ENCODE measurements around the gene SNRNP70. TPM values are rescaled to one million over a fixed set of nuclear protein-coding genes. Genes with fewer than 3 reads are reported as not detected.
A peak's percentile ranks its signal among the peaks of the same experiment; 100 is the strongest.
"Not testable (repeated sequence)": the region's sequence is repeated elsewhere in the genome, so short reads cannot be mapped to it uniquely, and the experiment has no call there.

The SNRNP70 gene
- total RNA-seq, 1 donor from 2014 or later = 110 TPM

DNA sequence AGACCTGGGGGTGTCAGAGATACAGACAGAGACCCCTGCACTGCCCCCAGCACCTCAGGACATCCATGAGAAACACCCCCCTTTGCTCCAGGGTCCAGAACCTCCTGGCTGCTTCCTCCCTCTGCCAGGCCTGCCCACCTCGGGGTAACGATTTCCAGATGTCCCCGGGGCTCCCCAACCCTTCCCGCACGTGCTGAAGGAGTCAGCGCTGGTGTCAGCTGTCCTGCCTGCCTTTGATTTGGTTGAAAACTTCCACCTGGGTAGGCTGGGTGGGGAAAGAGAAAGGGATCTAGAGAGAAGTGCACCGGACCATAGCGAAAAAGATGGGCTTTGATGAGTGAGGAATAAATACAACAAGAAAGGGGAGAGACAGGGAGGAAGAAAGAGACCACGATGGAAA is 26.2 kb upstream of the SNRNP70 start:
- DNase-seq (ENCODE audit: missing footprints) (no peak), ATAC-seq (no peak)
- intact Hi-C loops (cut with DNase I) = no loop called here

DNA sequence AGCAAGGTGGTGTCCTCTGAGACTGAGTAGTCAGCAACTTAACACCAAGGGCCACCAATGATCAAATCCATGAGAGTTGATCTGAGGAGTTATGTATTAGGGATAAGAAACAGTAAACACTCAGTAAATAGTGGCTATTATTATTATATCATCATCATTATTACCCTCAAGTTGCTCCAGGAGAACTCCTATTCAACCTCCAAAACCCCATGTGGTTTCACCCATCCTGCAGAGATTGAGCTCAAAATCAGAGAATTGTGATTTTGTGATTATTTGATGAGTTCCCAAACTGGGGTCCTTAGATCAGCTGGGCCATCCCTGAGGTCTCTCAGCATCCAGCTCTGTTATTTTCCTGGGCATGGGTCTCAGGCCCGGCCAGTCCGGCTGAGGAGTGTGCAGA is 24.3 kb upstream of the SNRNP70 start:
- DNase-seq (ENCODE audit: missing footprints) (no peak), ATAC-seq (no peak)
- intact Hi-C loops (cut with DNase I) = no loop called here

DNA sequence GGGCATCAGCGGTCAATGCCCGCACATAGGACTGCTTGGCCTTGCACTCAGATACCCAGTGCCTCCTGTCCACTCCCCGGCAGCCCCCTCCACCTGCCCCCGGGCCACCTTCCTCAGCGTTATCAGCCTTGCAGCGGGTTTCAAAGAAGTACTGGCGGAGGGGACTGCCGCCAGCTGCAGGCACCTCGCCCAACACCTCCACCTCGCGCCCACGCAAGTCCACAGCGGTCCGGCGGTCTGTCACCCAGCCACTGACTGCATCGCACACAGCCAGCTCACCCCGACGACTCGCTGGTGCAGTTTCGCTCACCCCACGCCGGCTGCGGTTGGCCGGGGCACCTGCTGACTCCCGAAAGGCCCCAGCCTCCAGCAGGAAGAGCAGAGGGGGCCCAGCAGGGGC is 23.8 kb upstream of the SNRNP70 start:
- no peak for DNase-seq (ENCODE audit: missing footprints)
- intact Hi-C loops (cut with DNase I) = no loop called here
- no peak for ATAC-seq

DNA sequence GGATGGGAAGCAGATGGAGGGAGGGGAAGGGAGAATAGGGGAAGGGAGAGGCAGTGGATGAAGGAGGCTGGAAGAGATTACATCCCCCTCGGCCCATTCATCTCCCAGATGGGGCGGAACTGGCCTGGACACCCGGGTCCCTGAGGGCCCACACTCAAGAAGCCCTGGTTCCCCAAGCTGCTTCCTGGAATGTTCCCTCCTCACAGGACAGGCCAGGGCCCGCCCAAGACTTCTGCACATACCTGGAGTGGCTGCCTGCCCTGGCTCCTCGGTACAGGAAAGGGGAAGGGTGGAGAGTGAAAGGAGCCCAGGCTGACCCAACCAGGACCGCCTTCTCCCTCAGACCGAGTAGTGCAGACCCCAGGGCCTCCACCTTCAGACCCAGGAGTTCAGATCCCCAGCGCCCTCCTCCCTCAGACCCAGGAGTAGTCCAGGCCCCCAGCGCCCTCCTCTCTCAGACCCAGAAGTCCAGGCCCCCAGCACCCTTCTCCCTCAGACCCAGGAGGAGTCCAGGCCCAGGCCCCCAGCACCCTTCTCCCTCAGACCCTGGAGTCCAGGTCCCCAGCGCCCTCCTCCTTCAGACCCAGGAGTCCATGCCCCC is 21.1 kb upstream of the SNRNP70 start:
- ATAC-seq (no peak), DNase-seq (ENCODE audit: missing footprints) (no peak)
- intact Hi-C loops (cut with DNase I) = no loop called here

GRCh38 chr19:49064768-49065611 is 20.3 kb upstream of the SNRNP70 start, which contains the start of gene NTF4:
NTF4 (minus strand) TSS chr19:49064818; CDS start chr19:49061997, 2,821 bp downstream.
- peak; percentile 20 for ATAC-seq

DNA sequence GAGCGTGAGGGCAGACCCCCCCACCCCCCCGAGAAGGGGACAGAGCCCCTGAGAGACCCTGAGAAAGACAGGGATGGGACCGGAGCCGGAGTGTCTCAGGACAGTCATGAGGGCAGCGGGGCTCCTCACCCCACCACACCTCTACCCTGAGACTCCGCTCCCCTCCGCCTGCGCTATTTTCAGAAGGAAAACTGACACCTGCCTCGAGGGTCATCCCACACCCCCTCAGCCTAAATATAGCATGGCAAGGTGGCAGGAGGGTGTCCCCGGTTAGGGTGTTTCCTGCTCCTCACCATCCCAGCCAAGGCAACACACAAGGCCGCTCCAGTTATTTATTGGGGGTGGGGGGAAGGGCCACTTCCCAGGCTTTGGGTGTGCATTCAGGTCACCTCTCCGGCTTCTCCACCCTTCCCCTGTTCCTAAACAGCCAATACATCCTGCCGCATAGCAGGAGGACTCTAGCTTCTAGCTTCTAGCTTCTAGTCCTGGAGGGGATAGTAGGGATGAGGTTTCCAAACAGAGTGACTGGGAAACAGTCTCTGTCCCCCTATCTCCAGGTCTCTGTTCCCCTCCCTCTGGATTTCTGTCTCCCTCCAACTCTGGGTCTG is 19.2 kb upstream of the SNRNP70 start:
- intact Hi-C loops (cut with DNase I) = no loop called here
- ATAC-seq (no peak), DNase-seq (ENCODE audit: missing footprints) (no peak)

More at GRCh38 chr19:49064768-49065611, 20.3 kb upstream of the SNRNP70 start, which contains the start of gene NTF4:
- no peak for DNase-seq (ENCODE audit: missing footprints)
- intact Hi-C loops (cut with DNase I) = no loop called here

- ATAC-seq (no peak), DNase-seq (ENCODE audit: missing footprints) (no peak)
- intact Hi-C loops (cut with DNase I) = no loop called here
These were observed 17.7 kb upstream of the SNRNP70 start for GRCh38 chr19:49067554-49067953.

DNA sequence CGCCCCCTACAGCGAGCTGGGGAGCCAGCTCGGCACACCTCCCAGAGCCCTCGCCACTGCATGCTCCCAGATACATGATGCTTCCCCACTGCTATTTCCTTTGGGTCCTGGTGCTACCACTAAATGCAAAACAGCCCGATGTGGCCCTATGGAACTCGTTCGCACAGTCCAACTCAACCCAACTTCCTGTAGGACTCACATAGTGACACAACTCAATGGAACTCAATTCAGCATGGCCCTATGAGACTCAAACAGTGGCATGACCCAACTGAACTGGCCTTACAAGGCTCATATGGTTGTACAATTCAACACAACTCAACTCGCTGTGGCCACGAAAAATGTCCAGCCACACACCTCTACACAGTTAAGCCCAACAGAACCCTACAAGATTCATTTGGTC is 16.2 kb upstream of the SNRNP70 start:
- intact Hi-C loops (cut with DNase I) = no loop called here
- DNase-seq (ENCODE audit: missing footprints) = no peak
- no peak for ATAC-seq

DNA sequence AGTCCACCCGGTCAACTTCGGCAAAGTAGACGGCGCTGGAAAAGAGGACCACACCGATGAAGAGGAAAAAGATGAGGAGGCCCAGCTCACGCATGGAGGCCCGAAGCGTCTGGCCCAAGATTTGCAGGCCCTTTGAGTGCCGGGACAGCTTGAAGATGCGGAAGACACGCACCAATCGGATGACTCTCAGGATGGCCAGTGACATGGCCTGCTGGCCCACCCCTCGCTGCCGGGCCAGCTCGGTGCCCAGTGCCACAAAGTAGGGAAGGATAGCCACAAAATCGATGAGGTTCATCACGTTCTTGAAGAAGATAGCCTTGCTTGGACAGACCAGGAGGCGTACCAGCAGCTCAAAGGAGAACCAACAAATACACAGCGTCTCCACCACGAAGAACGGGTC is 14.8 kb upstream of the SNRNP70 start:
- DNase-seq (ENCODE audit: missing footprints) (no peak), ATAC-seq (no peak)
- intact Hi-C loops (cut with DNase I) = no loop called here

- DNase-seq (ENCODE audit: missing footprints) = no peak
- intact Hi-C loops (cut with DNase I) = no loop called here
- ATAC-seq = no peak
These were observed 13.2 kb upstream of the SNRNP70 start for GRCh38 chr19:49071860-49072547.

- intact Hi-C loops (cut with DNase I) = no loop called here
- no peak for DNase-seq (ENCODE audit: missing footprints)
- ATAC-seq = peak; percentile 38
These were observed 11.5 kb upstream of the SNRNP70 start for GRCh38 chr19:49073514-49074378.

DNA sequence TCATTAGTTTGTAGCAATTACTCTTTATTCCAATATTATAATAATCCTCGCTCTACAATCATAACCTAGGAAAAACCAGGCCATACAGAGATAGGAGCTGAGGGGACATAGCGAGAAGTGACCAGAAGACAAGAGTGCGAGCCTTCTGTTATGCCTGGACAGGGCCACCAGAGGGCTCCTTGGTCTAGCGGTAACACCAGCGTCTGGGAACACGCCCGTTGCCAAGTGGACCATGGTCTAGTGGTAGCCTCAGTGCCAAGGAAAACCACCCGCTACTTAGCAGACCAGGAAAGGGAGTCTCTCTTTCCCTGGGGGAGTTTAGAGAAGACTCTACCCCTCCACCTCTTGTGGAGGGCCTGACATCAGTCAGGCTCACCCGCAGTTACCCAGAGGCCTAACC is 10.4 kb upstream of the SNRNP70 start:
- intact Hi-C loops (cut with DNase I) = loop anchor here (5.0 kb wide), 1 partner anchor 132 kb away; no protein-coding TSS in a partner anchor
- not testable (repeated sequence) for ATAC-seq
- peak; percentile 84 for DNase-seq (ENCODE audit: missing footprints)

DNA sequence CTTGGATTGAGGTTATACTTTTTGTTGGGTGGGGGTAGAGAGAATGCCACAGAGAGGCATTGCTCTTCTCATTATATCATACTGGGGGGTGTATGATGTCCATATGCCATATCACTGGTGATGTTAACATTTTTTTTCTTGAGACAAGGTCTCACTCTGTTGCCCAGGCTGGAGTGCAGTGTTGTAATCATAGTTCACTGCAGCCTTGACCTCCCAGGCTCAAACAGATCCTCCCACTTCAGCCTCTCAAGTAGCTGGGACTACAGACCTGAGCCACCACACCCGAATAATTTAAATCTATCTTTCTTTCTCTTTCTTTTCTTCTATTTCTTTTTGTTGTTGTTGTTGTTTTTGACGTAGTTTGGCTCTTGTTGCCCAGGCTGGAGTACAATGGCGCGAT is 4.9 kb upstream of the SNRNP70 start:
- intact Hi-C loops (cut with DNase I) = loop anchor here (10.0 kb wide), 2 partner anchors 684 to 906 kb away; partner anchors contain the start of genes AP2A1, LIG1, TSKS and ZSWIM9
- DNase-seq (ENCODE audit: missing footprints) (no peak), ATAC-seq (no peak)

DNA sequence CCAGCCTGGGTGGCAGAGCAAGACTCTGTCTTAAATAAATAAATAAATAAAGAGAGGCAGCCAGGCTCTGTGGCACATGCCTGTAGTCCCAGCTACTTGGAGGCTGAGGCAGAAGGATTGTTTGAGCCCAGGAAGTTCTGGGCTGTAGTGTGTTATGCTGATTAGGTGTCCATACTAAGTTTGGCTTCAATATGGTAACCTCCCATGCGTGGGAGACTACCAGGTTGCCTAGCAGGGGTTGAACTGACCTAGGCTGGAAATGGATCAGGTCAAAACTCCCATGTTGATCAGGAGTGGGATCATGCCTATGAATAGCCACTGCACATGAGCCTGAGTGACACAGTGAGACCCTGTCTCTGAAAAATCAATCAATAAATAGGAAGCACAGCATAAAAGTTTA is 4.0 kb upstream of the SNRNP70 start:
- no peak for ATAC-seq
- DNase-seq (ENCODE audit: missing footprints) = no peak

GRCh38 chr19:49084206-49085019 is 838 bp upstream of the SNRNP70 start:
- ATAC-seq = no peak
- DNase-seq (ENCODE audit: missing footprints) = no peak
- intact Hi-C loops (cut with DNase I) = loop anchor here (5.0 to 10.0 kb wide), 3 partner anchors 67 to 910 kb away; partner anchors contain the start of genes AP2A1, LHB, LIG1 and TSKS

More for the DNA sequence above, 4.0 kb upstream of the SNRNP70 start:
- intact Hi-C loops (cut with DNase I) = loop anchor here (10.0 kb wide), 2 partner anchors 684 to 906 kb away; partner anchors contain the start of genes AP2A1, LIG1, TSKS and ZSWIM9

GRCh38 chr19:49085868-49086232 is 599 bp downstream of the SNRNP70 start:
- intact Hi-C loops (cut with DNase I) = loop anchor here (5.0 to 10.0 kb wide), 3 partner anchors 69 to 911 kb away; partner anchors contain the start of genes AP2A1, LHB, LIG1 and TSKS
- no peak for ATAC-seq

DNA sequence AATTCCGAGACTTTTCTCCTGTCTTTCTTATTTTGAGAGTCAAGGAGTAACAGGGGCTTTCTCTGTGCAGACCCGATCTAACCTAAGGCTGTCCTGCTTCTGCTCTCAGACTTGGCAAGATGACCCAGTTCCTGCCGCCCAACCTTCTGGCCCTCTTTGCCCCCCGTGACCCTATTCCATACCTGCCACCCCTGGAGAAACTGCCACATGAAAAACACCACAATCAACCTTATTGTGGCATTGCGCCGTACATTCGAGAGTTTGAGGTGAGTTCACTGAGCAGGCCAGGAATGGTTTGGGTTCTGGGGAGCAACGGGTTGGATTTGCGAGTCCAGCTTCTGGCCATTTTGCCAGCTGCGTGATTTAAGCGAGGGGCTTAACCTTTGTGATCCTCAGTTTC is 1.0 kb downstream of the SNRNP70 start:
- intact Hi-C loops (cut with DNase I) = loop anchor here (5.0 to 10.0 kb wide), 3 partner anchors 69 to 911 kb away; partner anchors contain the start of genes AP2A1, LHB, LIG1 and TSKS
- no peak for DNase-seq (ENCODE audit: missing footprints)
- ATAC-seq = no peak

More at GRCh38 chr19:49085868-49086232, 599 bp downstream of the SNRNP70 start:
- DNase-seq (ENCODE audit: missing footprints) = no peak
